OCI-LY1 (cell line): Measurements from ENCODE around the gene METRN.

Source experiments
- EZH2 ChIP-seq: fragments of 200-600 bp; sonication (generic), shearing (Covaris generic); IDR thresholded peaks from 2 replicates; pipeline ENCODE4 v1.8.0; 2017; ENCODE audit warnings: borderline replicate concordance, mixed run types, mild to moderate bottlenecking, antibody characterized with exemption, low read length, moderate library complexity, mixed read lengths
- TF ChIP-seq, protein P1 (sequence below): fragments of 200-600 bp; sonication (generic), shearing (Covaris generic); IDR thresholded peaks from 2 replicates; pipeline ENCODE4 v1.5.1; 2017; ENCODE audit warnings: mild to moderate bottlenecking, antibody characterized with exemption, low read length, moderate library complexity, mixed read lengths

- no peak for TF ChIP-seq EZH2
- TF ChIP-seq, protein P1, sequence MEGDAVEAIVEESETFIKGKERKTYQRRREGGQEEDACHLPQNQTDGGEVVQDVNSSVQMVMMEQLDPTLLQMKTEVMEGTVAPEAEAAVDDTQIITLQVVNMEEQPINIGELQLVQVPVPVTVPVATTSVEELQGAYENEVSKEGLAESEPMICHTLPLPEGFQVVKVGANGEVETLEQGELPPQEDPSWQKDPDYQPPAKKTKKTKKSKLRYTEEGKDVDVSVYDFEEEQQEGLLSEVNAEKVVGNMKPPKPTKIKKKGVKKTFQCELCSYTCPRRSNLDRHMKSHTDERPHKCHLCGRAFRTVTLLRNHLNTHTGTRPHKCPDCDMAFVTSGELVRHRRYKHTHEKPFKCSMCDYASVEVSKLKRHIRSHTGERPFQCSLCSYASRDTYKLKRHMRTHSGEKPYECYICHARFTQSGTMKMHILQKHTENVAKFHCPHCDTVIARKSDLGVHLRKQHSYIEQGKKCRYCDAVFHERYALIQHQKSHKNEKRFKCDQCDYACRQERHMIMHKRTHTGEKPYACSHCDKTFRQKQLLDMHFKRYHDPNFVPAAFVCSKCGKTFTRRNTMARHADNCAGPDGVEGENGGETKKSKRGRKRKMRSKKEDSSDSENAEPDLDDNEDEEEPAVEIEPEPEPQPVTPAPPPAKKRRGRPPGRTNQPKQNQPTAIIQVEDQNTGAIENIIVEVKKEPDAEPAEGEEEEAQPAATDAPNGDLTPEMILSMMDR, result no peak
These were observed 39.7 kb upstream of the METRN start, which contains the start of gene RHBDL1 for GRCh38 chr16:674968-675883.
